Sigmoid colon (tissue), 4 donors: Measurements from ENCODE around the gene LOC101059915.
"Not testable (repeated sequence)": the region's sequence is repeated elsewhere in the genome, so short reads cannot be mapped to it uniquely, and the experiment has no call there.

Experiments
- EP300 ChIP-seq, 4 donors: sonication (generic); formaldehyde crosslinking; IDR thresholded peaks; one replicate each; pipeline ENCODE4 v1.6.1; 2017; ENCODE audit warnings: antibody characterized with exemption in 4 of 4
- POLR2A ChIP-seq, 2 donors: fragments of 450-650 bp; IDR thresholded peaks; one replicate each; pipeline ENCODE4 v1.6.1; 2016; ENCODE audit warnings: antibody characterized with exemption in 2 of 2, mild to moderate bottlenecking in 2 of 2, moderate library complexity in 2 of 2

DNA sequence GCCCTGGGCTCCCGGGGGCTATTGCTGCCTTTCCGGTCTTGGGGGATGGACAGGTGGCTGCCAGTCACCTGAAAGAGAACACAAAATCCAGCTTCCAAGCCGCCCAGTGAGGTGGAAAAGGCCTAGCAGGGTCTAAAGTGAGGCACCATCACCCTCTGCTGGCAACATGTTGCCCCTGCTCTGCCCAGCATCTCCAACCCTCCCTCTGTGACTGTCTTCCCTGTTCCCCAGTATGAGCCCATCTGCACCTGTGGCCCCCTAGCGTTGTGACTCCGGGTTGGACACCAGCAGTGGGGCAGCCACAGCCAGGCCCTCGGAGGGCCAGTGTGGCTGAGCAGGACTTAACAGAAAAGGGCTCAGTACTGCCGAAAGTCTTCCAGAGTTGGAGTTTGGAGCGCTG, 3.1 kb upstream of the LOC101059915 start:
- not testable (repeated sequence) for TF ChIP-seq EP300, POLR2A (IDR thresholded peaks at IDR 0.05)
